Ascending aorta (tissue), 2 donors: ENCODE measurements around the gene TRMT44. TPM values are rescaled to one million over a fixed set of nuclear protein-coding genes. Genes with fewer than 3 reads are reported as not detected.
"Not testable (repeated sequence)": the region's sequence is repeated elsewhere in the genome, so short reads cannot be mapped to it uniquely, and the experiment has no call there.

Experiments used
- DNase-seq, 2 donors: peaks; one replicate each; pipeline ENCODE4 v3.0.0-alpha.2; 2019; ENCODE audit warnings: low spot score in 2 of 2
- H3K27ac ChIP-seq, 2 donors: fragments of 200-600 bp; sonication (generic); one replicate each; pipeline ENCODE4 v1.5.1; 2016 to 2017; ENCODE audit warnings: mild to moderate bottlenecking in 1 of 2
- H3K27me3 ChIP-seq: fragments of 200-600 bp; sonication (generic); one replicate; pipeline ENCODE4 v1.5.1; 2017
- H3K36me3 ChIP-seq, 2 donors: fragments of 200-600 bp; sonication (generic); one replicate each; pipeline ENCODE4 v1.5.1; 2016
- H3K4me1 ChIP-seq, 2 donors: fragments of 200-600 bp; sonication (generic); one replicate each; pipeline ENCODE4 v1.5.1; 2016 to 2017; ENCODE audit warnings: mild to moderate bottlenecking in 1 of 2
- H3K4me3 ChIP-seq, 2 donors: fragments of 200-600 bp; sonication (generic); one replicate each; pipeline ENCODE4 v1.5.1; 2016 to 2017; ENCODE audit warnings: mild to moderate bottlenecking in 1 of 2
- H3K9me3 ChIP-seq, 2 donors: fragments of 200-600 bp; sonication (generic); one replicate each; pipeline ENCODE4 v1.5.1; 2016
- CTCF ChIP-seq, 3 experiments: fragments of 200-600 bp in 2 of 3; fragments of 450-650 bp in 1 of 3; sonication (generic) in 2 of 3; IDR thresholded peaks; one replicate each; pipeline ENCODE4 v1.5.1; 2016 to 2019; ENCODE audit warnings: antibody characterized with exemption in 3 of 3, mild to moderate bottlenecking in 1 of 3, moderate library complexity in 1 of 3
- intact Hi-C: fragments of 100-400 bp; cut with DNase I; formaldehyde crosslinking; loops from one replicate; pipeline ENCODE4 v1.15.1; 2023
- total RNA-seq: library from RNA; depleted of rRNA; stranded (reverse); fragments of >200 nt; gene quantifications from one replicate; pipeline ENCODE4 v1.1.0, GENCODE V29; 2016

TRMT44 gene
- total RNA-seq, 1 donor from 2014 or later = 39.8 TPM

GRCh38 chr4:8512510-8512909, 71.9 kb downstream of the TRMT44 start:
- no peak for TF ChIP-seq CTCF (IDR thresholded peaks at IDR 0.05)
- H3K36me3 ChIP-seq = no peaks in the 10 kb centered on the region
- H3K27ac ChIP-seq = no peak overlapping the region
- peaks cover 1 to 6% of the 10 kb centered on the region in 2 donors for H3K4me1 ChIP-seq
- no peak overlapping the region for H3K4me3 ChIP-seq
- no peaks in the 10 kb centered on the region for H3K27me3 ChIP-seq
- DNase-seq = no peak
- no peaks in the 10 kb centered on the region for H3K9me3 ChIP-seq
- intact Hi-C loops = no loop called here

GRCh38 chr4:8513080-8513479, 72.5 kb downstream of the TRMT44 start:
- DNase-seq, H3K27me3 ChIP-seq, intact Hi-C loops, H3K9me3 ChIP-seq, H3K36me3 ChIP-seq, H3K4me1 ChIP-seq, H3K4me3 ChIP-seq, H3K27ac ChIP-seq: not testable (repeated sequence)

- no peak for DNase-seq
- intact Hi-C loops = no loop called here
- TF ChIP-seq CTCF (IDR thresholded peaks at IDR 0.05) = no peak
- no peaks in the 10 kb centered on the region for H3K9me3 ChIP-seq
- no peaks in the 10 kb centered on the region for H3K36me3 ChIP-seq
- H3K27ac ChIP-seq = no peak overlapping the region
- no peaks in the 10 kb centered on the region for H3K4me1 ChIP-seq
- no peak overlapping the region for H3K4me3 ChIP-seq
- no peaks in the 10 kb centered on the region for H3K27me3 ChIP-seq
These were observed 73.4 kb downstream of the TRMT44 start for GRCh38 chr4:8513931-8514330.

GRCh38 chr4:8514391-8514790, 73.8 kb downstream of the TRMT44 start:
- Histone ChIP-seq H3K9me3 (no peaks in the 10 kb centered on the region), H3K4me3 (no peak overlapping the region), H3K4me1 (no peaks in the 10 kb centered on the region), H3K27me3 (no peaks in the 10 kb centered on the region), H3K36me3 (no peaks in the 10 kb centered on the region), H3K27ac (no peak overlapping the region)
- intact Hi-C loops = no loop called here
- DNase-seq = no peak
- no peak for TF ChIP-seq CTCF (IDR thresholded peaks at IDR 0.05)

- DNase-seq = no peak
- intact Hi-C loops = no loop called here
- no peak for TF ChIP-seq CTCF (IDR thresholded peaks at IDR 0.05)
These were observed 74.9 kb downstream of the TRMT44 start for GRCh38 chr4:8515316-8516060.

GRCh38 chr4:8516061-8516573, 75.5 kb downstream of the TRMT44 start:
- Histone ChIP-seq H3K27me3 (no peaks in the 10 kb centered on the region), H3K9me3 (peaks cover 0 to 5% of the 10 kb centered on the region in 2 donors), H3K4me1 (no peaks in the 10 kb centered on the region), H3K36me3 (no peaks in the 10 kb centered on the region), H3K4me3 (no peak overlapping the region), H3K27ac (no peak overlapping the region)
- no peak for DNase-seq
- TF ChIP-seq CTCF (IDR thresholded peaks at IDR 0.05) = no peak
- intact Hi-C loops = no loop called here

More at GRCh38 chr4:8515316-8516060, 74.9 kb downstream of the TRMT44 start:
- H3K4me1 ChIP-seq = no peaks in the 10 kb centered on the region
- H3K4me3 ChIP-seq = no peak overlapping the region
- H3K27ac ChIP-seq = no peak overlapping the region
- no peaks in the 10 kb centered on the region for H3K36me3 ChIP-seq
- H3K27me3 ChIP-seq = no peaks in the 10 kb centered on the region
- H3K9me3 ChIP-seq = no peaks in the 10 kb centered on the region
